ENCODE results near the gene RFTN1. TPM values are rescaled to one million over a fixed set of nuclear protein-coding genes. Genes with fewer than 3 reads are reported as not detected.

The RFTN1 gene
- polyA plus RNA-seq, 3 donors = 17.4 to 28.0 (median 27.2) TPM

- H3K27me3 Mint-ChIP-seq (ENCODE audit: low read depth in 3 of 3) = no peaks in the 10 kb centered on the region
- no CpG with 5 or more reads among the region's 1 CpG for WGBS (ENCODE audit: insufficient coverage)
- peaks cover 16% of the 10 kb centered on the region in 2 donors for H3K36me3 Mint-ChIP-seq
- intact Hi-C loops (cut with micrococcal nuclease) = no loop called here
- Histone ChIP-seq H3K27me3 (ENCODE audit: control insufficient read depth in 2 of 2, insufficient read depth in 2 of 2, low read length in 2 of 2) (no peaks in the 10 kb centered on the region), H3K79me2 (ENCODE audit: insufficient read depth, low read length) (no peaks in the 10 kb centered on the region), H3K4me2 (replicated peaks; ENCODE audit: extremely low read depth, low read length, poor library complexity, severe bottlenecking) (no peak overlapping the region), H2AFZ (ENCODE audit: insufficient read depth, low read depth, low read length, poor library complexity, severe bottlenecking) (no peak overlapping the region), H3K9me3 (replicated peaks in 1 of 2; ENCODE audit: control insufficient read depth in 1 of 2, insufficient read depth in 1 of 2, low read length in 2 of 2) (no peaks in the 10 kb centered on the region), H3K27ac (ENCODE audit: low read depth in 1 of 2, low read length in 2 of 2) (no peak overlapping the region), H3K4me3 (replicated peaks in 1 of 3; ENCODE audit: low read depth in 2 of 3, low read length in 3 of 3) (no peak overlapping the region), H4K20me1 (ENCODE audit: insufficient read depth, low read length) (no peaks in the 10 kb centered on the region), H3K36me3 (replicated peaks in 1 of 2; ENCODE audit: control insufficient read depth in 1 of 2, insufficient read depth in 2 of 2, low read length in 2 of 2) (no peaks in the 10 kb centered on the region), H3K9ac (ENCODE audit: insufficient read depth, low read length, poor library complexity, severe bottlenecking) (no peak overlapping the region), H3K4me1 (ENCODE audit: control insufficient read depth in 1 of 2, insufficient read depth in 2 of 2, low read length in 2 of 2) (no peaks in the 10 kb centered on the region)
- no peak overlapping the region for H3K4me3 Mint-ChIP-seq
- no peaks in the 10 kb centered on the region for H3K4me1 Mint-ChIP-seq
- no peak for TF ChIP-seq CTCF (IDR thresholded peaks at IDR 0.05)
- no peak for DNase-seq
- peaks cover 0 to 2% (median 0%) of the 10 kb centered on the region in 7 donors for H3K9me3 Mint-ChIP-seq
- peak overlapping the region in 1 of 7 donors; percentile 52 for H3K27ac Mint-ChIP-seq
These were observed 120.8 kb downstream of the RFTN1 start for GRCh38 chr3:16392717-16393116.

GRCh38 chr3:16392065-16392464 is 121.4 kb downstream of the RFTN1 start:
- peaks cover 11 to 12% of the 10 kb centered on the region in 2 donors for H3K36me3 Mint-ChIP-seq
- H3K4me1 Mint-ChIP-seq = no peaks in the 10 kb centered on the region
- WGBS (ENCODE audit: insufficient coverage) = no CpG with 5 or more reads among the region's 1 CpG

More at GRCh38 chr3:16392065-16392464, 121.4 kb downstream of the RFTN1 start:
- H4K20me1 ChIP-seq (ENCODE audit: insufficient read depth, low read length) = no peaks in the 10 kb centered on the region
- H3K79me2 ChIP-seq (ENCODE audit: insufficient read depth, low read length) = no peaks in the 10 kb centered on the region
- intact Hi-C loops (cut with micrococcal nuclease) = no loop called here
- Mint-ChIP-seq H3K27ac (no peak overlapping the region), H3K27me3 (ENCODE audit: low read depth in 3 of 3) (peaks cover 0 to 3% (median 0%) of the 10 kb centered on the region in 3 donors), H3K9me3 (no peaks in the 10 kb centered on the region), H3K4me3 (no peak overlapping the region)
- no peak for TF ChIP-seq CTCF (IDR thresholded peaks at IDR 0.05)
- no peak overlapping the region for H3K4me3 ChIP-seq (replicated peaks in 1 of 3; ENCODE audit: low read depth in 2 of 3, low read length in 3 of 3)
- no peaks in the 10 kb centered on the region for H3K27me3 ChIP-seq (ENCODE audit: control insufficient read depth in 2 of 2, insufficient read depth in 2 of 2, low read length in 2 of 2)
- no peak overlapping the region for H2AFZ ChIP-seq (ENCODE audit: insufficient read depth, low read depth, low read length, poor library complexity, severe bottlenecking)
- no peaks in the 10 kb centered on the region for H3K4me1 ChIP-seq (ENCODE audit: control insufficient read depth in 1 of 2, insufficient read depth in 2 of 2, low read length in 2 of 2)
- H3K27ac ChIP-seq (ENCODE audit: low read depth in 1 of 2, low read length in 2 of 2) = no peak overlapping the region
- DNase-seq = no peak
- H3K4me2 ChIP-seq (replicated peaks; ENCODE audit: extremely low read depth, low read length, poor library complexity, severe bottlenecking) = no peak overlapping the region
- H3K9ac ChIP-seq (ENCODE audit: insufficient read depth, low read length, poor library complexity, severe bottlenecking) = no peak overlapping the region
- H3K9me3 ChIP-seq (replicated peaks in 1 of 2; ENCODE audit: control insufficient read depth in 1 of 2, insufficient read depth in 1 of 2, low read length in 2 of 2) = no peaks in the 10 kb centered on the region
- no peaks in the 10 kb centered on the region for H3K36me3 ChIP-seq (replicated peaks in 1 of 2; ENCODE audit: control insufficient read depth in 1 of 2, insufficient read depth in 2 of 2, low read length in 2 of 2)
